Central memory CD8-positive, alpha-beta T cell (primary cell): ENCODE results near the gene CACNA1B.
"Not testable (repeated sequence)": the region's sequence is repeated elsewhere in the genome, so short reads cannot be mapped to it uniquely, and the experiment has no call there.

Experiments used
- ATAC-seq: fragments of 150-1000 bp; cut with Tn5 transposase; replicated peaks from 2 replicates; pipeline ENCODE4 v1.10.0; 2022; ENCODE audit warnings: mild to moderate bottlenecking, moderate FRiP score, moderate number of reproducible peaks; ENCODE audit not compliant: poor library complexity, severe bottlenecking; ENCODE audit errors: extremely low read depth
- DNase-seq, 2 donors: peaks; one replicate each; pipeline ENCODE4 v3.0.0; 2021; ENCODE audit warnings: low spot score in 2 of 2
- H3K27ac Mint-ChIP-seq: one replicate; pipeline ENCODE4 v1.8.0; 2022; ENCODE audit warnings: low read depth, mild to moderate bottlenecking, moderate library complexity, mixed read lengths
- H3K27me3 Mint-ChIP-seq: one replicate; pipeline ENCODE4 v1.8.0; 2022; ENCODE audit warnings: mixed read lengths
- H3K36me3 Mint-ChIP-seq: one replicate; pipeline ENCODE4 v1.8.0; 2022; ENCODE audit warnings: mild to moderate bottlenecking, moderate library complexity, mixed read lengths; ENCODE audit not compliant: insufficient read depth
- H3K4me1 Mint-ChIP-seq: one replicate; pipeline ENCODE4 v1.8.0; 2022; ENCODE audit warnings: mixed read lengths
- H3K4me3 Mint-ChIP-seq: one replicate; pipeline ENCODE4 v1.8.0; 2022; ENCODE audit warnings: mild to moderate bottlenecking, moderate library complexity, mixed read lengths
- H3K9me3 Mint-ChIP-seq: one replicate; pipeline ENCODE4 v1.8.0; 2022; ENCODE audit warnings: mixed read lengths

Gene CACNA1B

GRCh38 chr9:137877506-137878122 is at the start of gene CACNA1B:
Gene CACNA1B (plus strand): TSS chr9:137877782. CDS start chr9:137877934, 152 bp downstream.
- not testable (repeated sequence) for DNase-seq, H3K36me3 Mint-ChIP-seq, ATAC-seq, H3K27ac Mint-ChIP-seq, H3K4me1 Mint-ChIP-seq, H3K9me3 Mint-ChIP-seq
- Mint-ChIP-seq H3K27me3 (peaks cover 66% of the 10 kb centered on the region), H3K4me3 (peak within 1 kb of the TSS; percentile 44)

GRCh38 chr9:137827908-137828526 is 49.6 kb upstream of the CACNA1B start:
- no peaks in the 10 kb centered on the region for H3K9me3 Mint-ChIP-seq
- peaks cover 16% of the 10 kb centered on the region for H3K4me1 Mint-ChIP-seq
- peaks cover 32% of the 10 kb centered on the region for H3K36me3 Mint-ChIP-seq
- DNase-seq (no peak), ATAC-seq (no peak)
- no peak overlapping the region for H3K27ac Mint-ChIP-seq
- no peaks in the 10 kb centered on the region for H3K27me3 Mint-ChIP-seq
- H3K4me3 Mint-ChIP-seq: no peak overlapping the region

GRCh38 chr9:137828527-137829259 is 48.9 kb upstream of the CACNA1B start:
- no peak overlapping the region for H3K4me3 Mint-ChIP-seq
- H3K27me3 Mint-ChIP-seq: no peaks in the 10 kb centered on the region
- no peak overlapping the region for H3K27ac Mint-ChIP-seq
- DNase-seq (no peak), ATAC-seq (no peak)
- H3K4me1 Mint-ChIP-seq: peaks cover 15% of the 10 kb centered on the region
- peaks cover 30% of the 10 kb centered on the region for H3K36me3 Mint-ChIP-seq
- no peaks in the 10 kb centered on the region for H3K9me3 Mint-ChIP-seq

GRCh38 chr9:137829260-137829996 is 48.2 kb upstream of the CACNA1B start:
- H3K9me3 Mint-ChIP-seq: no peaks in the 10 kb centered on the region
- ATAC-seq (no peak), DNase-seq (no peak)
- H3K36me3 Mint-ChIP-seq: peaks cover 28% of the 10 kb centered on the region
- peaks cover 8% of the 10 kb centered on the region for H3K4me1 Mint-ChIP-seq
- no peaks in the 10 kb centered on the region for H3K27me3 Mint-ChIP-seq
- H3K27ac Mint-ChIP-seq: peak overlapping the region; percentile 49
- H3K4me3 Mint-ChIP-seq: no peak overlapping the region

- Mint-ChIP-seq H3K4me3 (no peak overlapping the region), H3K27me3 (no peaks in the 10 kb centered on the region), H3K9me3 (no peaks in the 10 kb centered on the region), H3K4me1 (no peaks in the 10 kb centered on the region), H3K36me3 (peaks cover 36% of the 10 kb centered on the region), H3K27ac (no peak overlapping the region)
- no peak for DNase-seq
- ATAC-seq: no peak
These were observed 45.3 kb upstream of the CACNA1B start for GRCh38 chr9:137832191-137832700.

- DNase-seq (no peak), ATAC-seq (no peak)
- Mint-ChIP-seq H3K36me3 (peaks cover 39% of the 10 kb centered on the region), H3K27ac (no peak overlapping the region), H3K9me3 (no peaks in the 10 kb centered on the region), H3K4me1 (no peaks in the 10 kb centered on the region), H3K27me3 (no peaks in the 10 kb centered on the region), H3K4me3 (no peak overlapping the region)
These were observed 44.6 kb upstream of the CACNA1B start for GRCh38 chr9:137832830-137833590.

- no peak overlapping the region for H3K4me3 Mint-ChIP-seq
- H3K4me1 Mint-ChIP-seq: no peaks in the 10 kb centered on the region
These were observed 43.6 kb upstream of the CACNA1B start for GRCh38 chr9:137833721-137834613.

GRCh38 chr9:137834846-137835546 is 42.6 kb upstream of the CACNA1B start:
- H3K4me1 Mint-ChIP-seq: no peaks in the 10 kb centered on the region
- H3K36me3 Mint-ChIP-seq: peaks cover 29% of the 10 kb centered on the region
- no peak for DNase-seq
- H3K27ac Mint-ChIP-seq: no peak overlapping the region
- H3K4me3 Mint-ChIP-seq: no peak overlapping the region
- no peaks in the 10 kb centered on the region for H3K9me3 Mint-ChIP-seq
- no peaks in the 10 kb centered on the region for H3K27me3 Mint-ChIP-seq
- no peak for ATAC-seq

More at GRCh38 chr9:137833721-137834613, 43.6 kb upstream of the CACNA1B start:
- ATAC-seq: no peak
- no peaks in the 10 kb centered on the region for H3K9me3 Mint-ChIP-seq
- no peak for DNase-seq
- no peaks in the 10 kb centered on the region for H3K27me3 Mint-ChIP-seq
- H3K36me3 Mint-ChIP-seq: peaks cover 37% of the 10 kb centered on the region
- no peak overlapping the region for H3K27ac Mint-ChIP-seq

- Mint-ChIP-seq H3K4me3 (no peak overlapping the region), H3K27ac (no peak overlapping the region), H3K9me3 (no peaks in the 10 kb centered on the region), H3K4me1 (no peaks in the 10 kb centered on the region), H3K36me3 (peaks cover 26% of the 10 kb centered on the region), H3K27me3 (no peaks in the 10 kb centered on the region)
- no peak for DNase-seq
- ATAC-seq: no peak
These were observed 41.3 kb upstream of the CACNA1B start for GRCh38 chr9:137836151-137836830.

- H3K9me3 Mint-ChIP-seq: no peaks in the 10 kb centered on the region
- ATAC-seq: no peak
- H3K4me1 Mint-ChIP-seq: no peaks in the 10 kb centered on the region
- no peak overlapping the region for H3K27ac Mint-ChIP-seq
- DNase-seq: no peak
- H3K36me3 Mint-ChIP-seq: peaks cover 24% of the 10 kb centered on the region
- no peaks in the 10 kb centered on the region for H3K27me3 Mint-ChIP-seq
- no peak overlapping the region for H3K4me3 Mint-ChIP-seq
These were observed 40.7 kb upstream of the CACNA1B start for GRCh38 chr9:137836831-137837241.
